Fibroblast of skin of left biceps (primary cell): ENCODE results near the gene TFRC.
"Not testable (repeated sequence)": the region's sequence is repeated elsewhere in the genome, so short reads cannot be mapped to it uniquely, and the experiment has no call there.

ENCODE experiments used
- DNase-seq, 2 experiments: peaks; one replicate each; pipeline ENCODE4 v3.0.0-alpha.2; 2013; ENCODE audit warnings: low read depth in 2 of 2

TFRC gene

GRCh38 chr3:196004359-196005052 lies 77.4 kb downstream of the TFRC start:
- not testable (repeated sequence) for DNase-seq

GRCh38 chr3:196003611-196004010 lies 78.3 kb downstream of the TFRC start:
- DNase-seq = no peak

DNA sequence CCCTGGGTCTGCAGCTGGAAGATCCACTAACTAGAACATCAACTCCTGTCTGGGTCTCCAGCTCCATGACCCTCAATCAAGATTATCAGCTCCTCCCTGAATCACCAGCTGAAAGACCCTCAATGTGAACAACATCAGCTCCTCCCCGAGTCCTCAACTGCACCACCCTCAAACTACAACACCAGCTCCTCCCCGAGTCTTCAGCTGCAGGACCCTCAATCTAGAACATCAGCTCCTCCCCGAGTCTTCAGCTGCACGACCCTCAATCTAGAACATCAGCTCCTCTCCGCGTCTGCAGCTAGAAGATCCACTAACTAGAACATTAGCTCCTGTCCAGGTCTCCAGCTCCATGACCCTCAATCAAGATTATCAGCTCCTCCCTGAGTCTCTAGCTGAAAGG lies 79.2 kb downstream of the TFRC start:
- not testable (repeated sequence) for DNase-seq

DNA sequence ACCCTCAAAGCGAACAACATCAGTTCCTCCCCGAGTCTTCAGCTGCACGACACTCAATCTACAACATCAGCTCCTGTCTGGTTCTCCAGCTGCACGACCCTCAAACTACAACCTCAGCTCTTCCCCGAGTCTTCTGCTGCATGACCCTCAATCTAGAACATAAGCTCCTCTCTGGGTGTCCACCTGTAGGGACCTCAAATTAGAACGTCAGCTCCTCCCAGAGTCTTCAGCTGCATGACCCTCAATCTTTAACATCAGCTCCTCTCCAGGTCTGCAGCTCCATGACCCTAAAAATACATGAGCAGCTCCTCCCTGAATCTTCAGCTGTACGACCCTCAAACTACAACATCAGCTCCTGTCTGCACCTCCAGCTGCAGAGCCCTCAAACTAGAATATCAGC lies 80.7 kb downstream of the TFRC start:
- not testable (repeated sequence) for DNase-seq

DNA sequence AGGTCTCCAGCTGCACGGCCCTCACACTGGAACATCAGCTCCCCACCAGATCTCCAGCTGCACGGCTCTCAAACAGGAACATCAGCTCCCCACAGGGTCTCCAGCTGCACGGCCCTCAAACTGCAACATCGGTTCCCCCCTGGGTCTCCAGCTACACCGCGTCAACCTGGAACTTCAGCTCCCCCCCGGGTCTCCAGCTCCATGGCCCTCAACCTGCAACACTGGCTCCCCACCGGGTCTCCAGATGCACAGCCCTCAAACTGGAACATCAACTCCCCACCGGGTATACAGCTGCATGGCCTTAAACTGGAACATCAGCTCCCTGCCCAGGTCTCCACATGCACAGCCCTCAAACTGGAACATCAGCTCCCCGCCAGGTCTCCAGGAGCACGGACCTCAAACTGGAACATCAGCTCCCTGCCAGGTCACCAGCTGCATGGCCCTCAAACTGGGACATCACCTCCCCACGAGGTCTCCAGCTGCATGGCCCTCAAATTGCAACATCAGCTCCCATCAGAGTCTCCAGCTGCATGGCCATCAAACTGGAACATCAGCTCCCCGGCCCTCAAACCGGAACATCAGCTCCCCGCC lies 81.4 kb downstream of the TFRC start:
- DNase-seq = not testable (repeated sequence)

- DNase-seq = no peak
These were observed 82.0 kb downstream of the TFRC start for GRCh38 chr3:195999896-196000295.
